Lung (tissue), 12 donors: ENCODE results near the gene SLC25A17. TPM values are rescaled to one million over a fixed set of nuclear protein-coding genes. Genes with fewer than 3 reads are reported as not detected.
"Not testable (repeated sequence)": the region's sequence is repeated elsewhere in the genome, so short reads cannot be mapped to it uniquely, and the experiment has no call there.

ENCODE experiments used
- ATAC-seq: fragments of 200-7000 bp; cut with Tn5 transposase; one replicate; pipeline ENCODE4 v1.9.1; 2020; ENCODE audit warnings: moderate number of reproducible peaks; ENCODE audit not compliant: insufficient read depth, low FRiP score
- DNase-seq, 3 donors: peaks; one replicate each; pipeline ENCODE4 v3.0.0-alpha.2; 2013 to 2017
- H3K27ac ChIP-seq, 2 donors: one replicate each; pipeline ENCODE4 v1.5.1; 2013; ENCODE audit warnings: mild to moderate bottlenecking in 2 of 2, moderate library complexity in 2 of 2, control low read depth in 1 of 2, inconsistent platforms in 1 of 2, low read depth in 1 of 2, low read length in 1 of 2
- H3K27me3 ChIP-seq, 3 donors: one replicate each; pipeline ENCODE4 v1.5.1; 2013; ENCODE audit warnings: low read length in 2 of 3; ENCODE audit not compliant: control insufficient read depth in 3 of 3, insufficient read depth in 3 of 3
- H3K36me3 ChIP-seq, 4 donors: one replicate each; pipeline ENCODE4 v1.5.1; 2013; ENCODE audit warnings: low read length in 4 of 4, mild to moderate bottlenecking in 1 of 4, moderate library complexity in 1 of 4; ENCODE audit not compliant: control insufficient read depth in 4 of 4, insufficient read depth in 4 of 4
- H3K4me1 ChIP-seq, 5 donors: one replicate each; pipeline ENCODE4 v1.5.1; 2013; ENCODE audit warnings: low read length in 5 of 5, mild to moderate bottlenecking in 2 of 5, moderate library complexity in 1 of 5; ENCODE audit not compliant: control insufficient read depth in 5 of 5, insufficient read depth in 5 of 5
- H3K4me3 ChIP-seq: one replicate; pipeline ENCODE4 v1.5.1; 2013; ENCODE audit warnings: mild to moderate bottlenecking, control low read depth, moderate library complexity
- H3K9ac ChIP-seq, 2 donors: one replicate each; pipeline ENCODE4 v1.5.1; 2013; ENCODE audit warnings: low read length in 2 of 2, control low read depth in 1 of 2; ENCODE audit not compliant: insufficient read depth in 1 of 2
- H3K9me3 ChIP-seq, 4 donors: one replicate each; pipeline ENCODE4 v1.5.1; 2013; ENCODE audit warnings: low read length in 3 of 4, mild to moderate bottlenecking in 1 of 4, moderate library complexity in 1 of 4; ENCODE audit not compliant: control insufficient read depth in 4 of 4, insufficient read depth in 3 of 4
- CTCF ChIP-seq: IDR thresholded peaks from 2 replicates; pipeline ENCODE4 v1.5.1; 2012; ENCODE audit warnings: mild to moderate bottlenecking; ENCODE audit errors: control extremely low read depth, extremely low read depth
- WGBS, 2 donors: extraction: QIAGEN DNeasy Blood & Tissue Kit; methylation state at CpG; one replicate each; pipeline ENCODE4 v1.1.7; 2013; 5-methylcytosine and 5-hydroxymethylcytosine counted together
- polyA plus RNA-seq, 2 donors: library from polyadenylated mRNA; stranded (reverse); fragments of 200-250 nt; gene quantifications; one replicate each; pipeline ENCODE4 v1.2.1, GENCODE V29; 2013
- total RNA-seq, 2 donors: library from RNA; depleted of rRNA in 1 of 2; stranded (reverse); fragments of >200 nt in 1 of 2; gene quantifications; one replicate each; pipeline ENCODE4 v1.2.1, GENCODE V29; 2014 to 2021
- donor health status: control.
- donor health status: control.
- donor health status: Bipolar disorder and iron deficiency.
- donor health status: healthy.
- donor health status: DM: yes; HTN: yes; CAD: no.

Gene SLC25A17
- total and polyA plus RNA-seq, 4 donors: 13.7 to 17.4 (median 15.5) TPM

- no peaks in the 10 kb centered on the region for H3K9me3 ChIP-seq
- no peak for DNase-seq
- H3K27me3 ChIP-seq: no peaks in the 10 kb centered on the region
- peaks cover 7 to 34% (median 25%) of the 10 kb centered on the region in 4 donors for H3K36me3 ChIP-seq
- no peak overlapping the region for H3K27ac ChIP-seq
- no peaks in the 10 kb centered on the region for H3K4me1 ChIP-seq
- H3K4me3 ChIP-seq: no peak overlapping the region
- H3K9ac ChIP-seq: no peak overlapping the region
- ATAC-seq: no peak
- WGBS, 2 donors: 84 to 92% methylated on average over 7 of the region's 7 CpGs
- no peak for TF ChIP-seq CTCF
These were observed 8.0 kb upstream of the SLC25A17 start for GRCh38 chr22:40826984-40827741.

GRCh38 chr22:40826292-40826691, 7.1 kb upstream of the SLC25A17 start:
- not testable (repeated sequence) for H3K4me1 ChIP-seq, H3K9ac ChIP-seq, DNase-seq, H3K27me3 ChIP-seq, ATAC-seq, H3K4me3 ChIP-seq, H3K9me3 ChIP-seq, H3K27ac ChIP-seq
- WGBS, 2 donors: 95 to 98% methylated on average over 2 of the region's 2 CpGs
- H3K36me3 ChIP-seq: peaks cover 3 to 28% (median 25%) of the 10 kb centered on the region in 4 donors

GRCh38 chr22:40823426-40823825, 4.3 kb upstream of the SLC25A17 start:
- 68 to 76% methylated on average over 1 of the region's 1 CpG for WGBS, 2 donors

More at GRCh38 chr22:40823426-40823825, 4.3 kb upstream of the SLC25A17 start:
- Histone ChIP-seq H3K27ac (no peak overlapping the region), H3K4me1 (peaks cover 0 to 9% (median 0%) of the 10 kb centered on the region in 5 donors), H3K36me3 (peaks cover 1 to 15% (median 12%) of the 10 kb centered on the region in 4 donors), H3K9me3 (no peaks in the 10 kb centered on the region), H3K9ac (no peak overlapping the region), H3K27me3 (no peaks in the 10 kb centered on the region), H3K4me3 (no peak overlapping the region)
- ATAC-seq (no peak), DNase-seq (no peak)
- no peak for TF ChIP-seq CTCF
